Endodermal cell (in vitro differentiated cells): Measurements from ENCODE around the gene FAF1. TPM values are rescaled to one million over a fixed set of nuclear protein-coding genes. Genes with fewer than 3 reads are reported as not detected.

ENCODE experiments used
- DNase-seq: peaks from one replicate; pipeline ENCODE4 v3.0.0-alpha.2; 2017
- H3K27ac ChIP-seq: 2 replicates; pipeline ENCODE4 v1.5.1; 2013; ENCODE audit warnings: mild to moderate bottlenecking, low read depth, low read length, moderate library complexity
- H3K27me3 ChIP-seq: 2 replicates; pipeline ENCODE4 v1.6.1; 2013; ENCODE audit warnings: mild to moderate bottlenecking, low read length, moderate library complexity; ENCODE audit not compliant: insufficient read depth, control insufficient read depth, poor library complexity, severe bottlenecking
- H3K36me3 ChIP-seq: 2 replicates; pipeline ENCODE4 v1.7.0; 2013; ENCODE audit warnings: mild to moderate bottlenecking, low read length, moderate library complexity; ENCODE audit not compliant: control insufficient read depth, insufficient read depth
- H3K4me1 ChIP-seq: one replicate; pipeline ENCODE4 v1.7.0; 2013; ENCODE audit warnings: low read length; ENCODE audit not compliant: control insufficient read depth, insufficient read depth
- H3K4me3 ChIP-seq: 2 replicates; pipeline ENCODE4 v1.5.1; 2013; ENCODE audit warnings: mild to moderate bottlenecking, low read length, moderate library complexity
- H3K9ac ChIP-seq: 2 replicates; pipeline ENCODE4 v1.6.1; 2013; ENCODE audit warnings: mild to moderate bottlenecking, low read length, moderate library complexity; ENCODE audit not compliant: poor library complexity, severe bottlenecking; ENCODE audit errors: extremely low read depth
- H3K9me3 ChIP-seq: 2 replicates; pipeline ENCODE4 v1.6.1; 2013; ENCODE audit warnings: mild to moderate bottlenecking, low read length, moderate library complexity; ENCODE audit not compliant: control insufficient read depth
- H3K27ac Mint-ChIP-seq: 2 replicates; pipeline ENCODE4 v1.8.0; 2020; ENCODE audit warnings: mixed read lengths
- H3K27me3 Mint-ChIP-seq: 2 replicates; pipeline ENCODE4 v1.8.0; 2021; ENCODE audit warnings: mild to moderate bottlenecking, mixed read lengths; ENCODE audit not compliant: insufficient read depth
- H3K36me3 Mint-ChIP-seq: 2 replicates; pipeline ENCODE4 v1.8.0; 2020; ENCODE audit warnings: low read depth, mixed read lengths
- H3K4me1 Mint-ChIP-seq: 2 replicates; pipeline ENCODE4 v1.8.0; 2020; ENCODE audit warnings: mixed read lengths
- H3K4me3 Mint-ChIP-seq: 2 replicates; pipeline ENCODE4 v1.8.0; 2020; ENCODE audit warnings: mild to moderate bottlenecking, moderate library complexity, mixed read lengths
- H3K9me3 Mint-ChIP-seq: 2 replicates; pipeline ENCODE4 v1.8.0; 2020; ENCODE audit warnings: mild to moderate bottlenecking, mixed read lengths
- CTCF ChIP-seq: fragments of 200-600 bp; sonication (generic); conservative IDR thresholded peaks from 2 replicates; pipeline ENCODE4 v1.5.0; 2021; ENCODE audit warnings: antibody characterized with exemption, mild to moderate bottlenecking
- WGBS, 2 experiments: methylation state at CpG; one replicate each; pipeline versions ENCODE4 v1.1.5 to v1.1.7; 2013; ENCODE audit warnings: missing lambda C conversion rate in 2 of 2, mixed read lengths in 1 of 2; ENCODE audit not compliant: insufficient coverage in 1 of 2, insufficient read length in 1 of 2; 5-methylcytosine and 5-hydroxymethylcytosine counted together
- total RNA-seq, 2 donors: library from RNA; stranded (reverse); fragmentation: NEBNext Ultra II Directional in 1 of 2; extraction: Animal tissue kit (Norgen Biotek cat#: 25700) in 1 of 2; gene quantifications; 2 replicates in 1 of 2; 3 replicates in 1 of 2; pipeline ENCODE4 v1.2.1, GENCODE V29; 2021

FAF1 gene
- total RNA-seq, 2 donors from 2014 or later: 76.4 to 94.4 TPM

- Mint-ChIP-seq H3K27ac (no peak overlapping the region), H3K4me1 (peaks cover 20% of the 10 kb centered on the region), H3K36me3 (peaks cover 7% of the 10 kb centered on the region), H3K27me3 (peaks cover 6% of the 10 kb centered on the region), H3K9me3 (no peaks in the 10 kb centered on the region), H3K4me3 (no peak overlapping the region)
- Histone ChIP-seq H3K36me3 (peaks cover 4% of the 10 kb centered on the region), H3K9ac (no peak overlapping the region), H3K27ac (no peak overlapping the region), H3K27me3 (no peaks in the 10 kb centered on the region), H3K4me3 (no peak overlapping the region), H3K9me3 (no peaks in the 10 kb centered on the region), H3K4me1 (peaks cover 8% of the 10 kb centered on the region)
- no peak for DNase-seq
- TF ChIP-seq CTCF: no peak
- WGBS, 2 experiments: 89% methylated on average over 3 to 4 of the region's 4 CpGs
Measured at GRCh38 chr1:50450861-50451653, 509.0 kb downstream of the FAF1 start.

- peaks cover 14% of the 10 kb centered on the region for H3K4me1 Mint-ChIP-seq
- H3K36me3 Mint-ChIP-seq: peaks cover 7% of the 10 kb centered on the region
- H3K9me3 Mint-ChIP-seq: no peaks in the 10 kb centered on the region
- Histone ChIP-seq H3K9ac (no peak overlapping the region), H3K36me3 (peaks cover 4% of the 10 kb centered on the region), H3K4me1 (peaks cover 7% of the 10 kb centered on the region), H3K27ac (no peak overlapping the region), H3K9me3 (no peaks in the 10 kb centered on the region), H3K4me3 (no peak overlapping the region), H3K27me3 (no peaks in the 10 kb centered on the region)
- WGBS, 2 experiments: no CpG with 5 or more reads among the region's 1 CpG
- H3K27ac Mint-ChIP-seq: no peak overlapping the region
- no peaks in the 10 kb centered on the region for H3K27me3 Mint-ChIP-seq
- no peak for DNase-seq
- H3K4me3 Mint-ChIP-seq: no peak overlapping the region
- no peak for TF ChIP-seq CTCF
Measured at GRCh38 chr1:50447961-50448360, 512.1 kb downstream of the FAF1 start.

- no peaks in the 10 kb centered on the region for H3K9me3 ChIP-seq
- peaks cover 7% of the 10 kb centered on the region for H3K4me1 ChIP-seq
- no peak overlapping the region for H3K27ac Mint-ChIP-seq
- 93 to 97% methylated on average over 6 of the region's 6 CpGs for WGBS, 2 experiments
- H3K4me3 ChIP-seq: no peak overlapping the region
- DNase-seq: no peak
- no peaks in the 10 kb centered on the region for H3K27me3 Mint-ChIP-seq
- no peaks in the 10 kb centered on the region for H3K27me3 ChIP-seq
- H3K27ac ChIP-seq: no peak overlapping the region
- no peaks in the 10 kb centered on the region for H3K9me3 Mint-ChIP-seq
- peaks cover 13% of the 10 kb centered on the region for H3K4me1 Mint-ChIP-seq
- H3K36me3 ChIP-seq: peaks cover 26% of the 10 kb centered on the region
- peaks cover 13% of the 10 kb centered on the region for H3K36me3 Mint-ChIP-seq
- no peak for TF ChIP-seq CTCF
- H3K9ac ChIP-seq: no peak overlapping the region
- H3K4me3 Mint-ChIP-seq: no peak overlapping the region
Measured at GRCh38 chr1:50441183-50441582, 518.9 kb downstream of the FAF1 start.
